Muscle of leg (tissue), 11 donors: ENCODE results near the gene SLC9A3. TPM values are rescaled to one million over a fixed set of nuclear protein-coding genes. Genes with fewer than 3 reads are reported as not detected.
"Not testable (repeated sequence)": the region's sequence is repeated elsewhere in the genome, so short reads cannot be mapped to it uniquely, and the experiment has no call there.

ENCODE experiments used
- DNase-seq: peaks from one replicate; pipeline ENCODE4 v3.0.0; 2013
- H3K27ac ChIP-seq: one replicate; pipeline ENCODE4 v1.5.1; 2013; ENCODE audit warnings: mild to moderate bottlenecking, low read length, control low read depth
- H3K27me3 ChIP-seq: one replicate; pipeline ENCODE4 v1.6.1; 2013; ENCODE audit warnings: low read length; ENCODE audit not compliant: control insufficient read depth, insufficient read depth
- H3K36me3 ChIP-seq: one replicate; pipeline ENCODE4 v1.6.1; 2013; ENCODE audit warnings: low read length; ENCODE audit not compliant: control insufficient read depth, insufficient read depth
- H3K4me1 ChIP-seq: one replicate; pipeline ENCODE4 v1.6.1; 2013; ENCODE audit warnings: low read length; ENCODE audit not compliant: control insufficient read depth, insufficient read depth
- H3K4me3 ChIP-seq: one replicate; pipeline ENCODE4 v1.5.1; 2013; ENCODE audit warnings: low read length, control low read depth
- H3K9me3 ChIP-seq: replicated peaks from 2 replicates; pipeline ENCODE4 v1.6.1; 2013; ENCODE audit warnings: low read depth, low read length; ENCODE audit not compliant: control insufficient read depth
- WGBS: methylation state at CpG from one replicate; pipeline ENCODE4 v1.1.5; 2013; ENCODE audit warnings: missing lambda C conversion rate; ENCODE audit not compliant: insufficient coverage; 5-methylcytosine and 5-hydroxymethylcytosine counted together
- polyA plus RNA-seq, 8 donors: library from polyadenylated mRNA; unstranded; fragments of 120-200 nt; gene quantifications; one replicate each; pipeline versions ENCODE4 v1.2.1 to v1.2.3, GENCODE V29; 2013; ENCODE audit warnings: inconsistent platforms in 1 of 8, low replicate concordance in 1 of 8; ENCODE audit not compliant: insufficient read length in 8 of 8, insufficient read depth in 1 of 8
- total RNA-seq: library from RNA; stranded (reverse); fragments of 120-200 nt; gene quantifications from one replicate; pipeline ENCODE4 v1.2.4, GENCODE V29; 2013

Gene SLC9A3
- total and polyA plus RNA-seq, 9 donors = 1.2 to 8.2 (median 2.4) TPM

DNA sequence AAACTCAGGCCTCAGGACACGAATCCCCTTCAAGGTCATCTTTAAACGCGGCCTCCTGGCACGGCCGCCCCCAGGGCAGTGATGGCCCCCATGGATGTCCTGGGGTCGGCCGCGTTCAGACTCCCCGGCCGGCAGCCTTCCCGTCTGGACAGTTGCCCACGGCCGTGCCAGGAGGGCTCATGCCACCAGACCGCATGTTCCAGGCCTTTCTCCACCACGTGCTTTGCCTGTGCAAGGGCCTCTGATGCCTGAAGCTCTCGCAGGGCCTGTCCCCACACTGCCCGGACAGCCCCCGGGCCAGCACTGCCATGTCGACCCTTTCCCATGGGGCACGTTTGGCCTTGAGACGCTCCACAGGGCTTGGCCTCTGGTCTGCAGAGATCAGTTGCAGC is 34.6 kb downstream of the SLC9A3 start:
- Histone ChIP-seq H3K27ac (no peak overlapping the region), H3K9me3 (no peaks in the 10 kb centered on the region), H3K36me3 (no peaks in the 10 kb centered on the region), H3K4me1 (peaks cover 18% of the 10 kb centered on the region), H3K27me3 (peaks cover 48% of the 10 kb centered on the region), H3K4me3 (no peak overlapping the region)
- no peak for DNase-seq
- WGBS = 53% methylated on average over 21 of the region's 21 CpGs

- peaks cover 45% of the 10 kb centered on the region for H3K27me3 ChIP-seq
- H3K4me3 ChIP-seq = no peak overlapping the region
- no peaks in the 10 kb centered on the region for H3K36me3 ChIP-seq
- no peaks in the 10 kb centered on the region for H3K9me3 ChIP-seq
- peaks cover 18% of the 10 kb centered on the region for H3K4me1 ChIP-seq
- H3K27ac ChIP-seq = no peak overlapping the region
- 44% methylated on average over 34 of the region's 40 CpGs for WGBS
- no peak for DNase-seq
Measured at GRCh38 chr5:488744-489688, 35.2 kb downstream of the SLC9A3 start.

- 90% methylated on average over 26 of the region's 33 CpGs for WGBS
- Histone ChIP-seq H3K36me3 (no peaks in the 10 kb centered on the region), H3K27me3 (peaks cover 37% of the 10 kb centered on the region), H3K27ac (no peak overlapping the region), H3K4me1 (peaks cover 16% of the 10 kb centered on the region), H3K4me3 (no peak overlapping the region), H3K9me3 (no peaks in the 10 kb centered on the region)
- no peak for DNase-seq
Measured at GRCh38 chr5:488241-488640, 36.0 kb downstream of the SLC9A3 start.

- not testable (repeated sequence) for H3K36me3 ChIP-seq, H3K4me3 ChIP-seq, H3K4me1 ChIP-seq, H3K9me3 ChIP-seq, DNase-seq, H3K27ac ChIP-seq
- WGBS = 92% methylated on average over 4 of the region's 22 CpGs
- H3K27me3 ChIP-seq = peaks cover 26% of the 10 kb centered on the region
Measured at GRCh38 chr5:486597-486996, 37.7 kb downstream of the SLC9A3 start.

DNA sequence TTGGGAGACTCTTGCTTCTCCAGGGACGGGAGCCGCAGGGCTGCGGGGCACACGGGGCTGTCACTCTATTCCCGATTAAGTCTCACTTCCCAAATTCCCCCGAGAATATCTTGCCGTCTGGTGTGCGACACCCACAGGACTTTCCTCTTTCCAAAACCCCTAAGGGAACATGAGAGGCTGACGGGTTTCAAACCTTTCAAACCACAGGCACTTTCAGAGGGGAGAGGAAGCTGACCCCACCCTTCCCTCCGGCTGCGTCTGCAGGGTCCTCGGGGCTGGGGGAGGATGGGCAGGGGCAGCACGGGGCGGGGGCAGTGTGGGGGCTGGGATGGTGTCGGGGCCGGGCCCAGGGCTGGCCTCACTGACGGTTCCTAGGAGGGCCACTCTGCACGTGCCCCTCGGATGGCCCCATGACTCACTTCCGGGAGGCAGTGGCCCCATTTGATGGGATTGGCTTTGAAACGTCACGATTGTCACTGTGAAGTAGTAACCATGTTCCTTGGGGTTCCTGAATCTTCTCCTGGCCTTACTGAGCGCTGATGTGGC is 38.2 kb downstream of the SLC9A3 start:
- H3K27me3 ChIP-seq = peaks cover 22% of the 10 kb centered on the region

GRCh38 chr5:485113-485945 is 38.9 kb downstream of the SLC9A3 start:
- no peak overlapping the region for H3K27ac ChIP-seq
- no peaks in the 10 kb centered on the region for H3K36me3 ChIP-seq
- no peak overlapping the region for H3K4me3 ChIP-seq
- H3K4me1 ChIP-seq = peaks cover 10% of the 10 kb centered on the region
- no peaks in the 10 kb centered on the region for H3K9me3 ChIP-seq
- peaks cover 15% of the 10 kb centered on the region for H3K27me3 ChIP-seq
- WGBS = 65% methylated on average over 27 of the region's 29 CpGs
- DNase-seq = no peak

More for the DNA sequence above, 38.2 kb downstream of the SLC9A3 start:
- H3K4me3 ChIP-seq = no peak overlapping the region
- H3K4me1 ChIP-seq = peaks cover 10% of the 10 kb centered on the region
- 50% methylated on average over 10 of the region's 23 CpGs for WGBS
- no peak overlapping the region for H3K27ac ChIP-seq
- H3K36me3 ChIP-seq = no peaks in the 10 kb centered on the region
- no peak for DNase-seq
- H3K9me3 ChIP-seq = no peaks in the 10 kb centered on the region

DNA sequence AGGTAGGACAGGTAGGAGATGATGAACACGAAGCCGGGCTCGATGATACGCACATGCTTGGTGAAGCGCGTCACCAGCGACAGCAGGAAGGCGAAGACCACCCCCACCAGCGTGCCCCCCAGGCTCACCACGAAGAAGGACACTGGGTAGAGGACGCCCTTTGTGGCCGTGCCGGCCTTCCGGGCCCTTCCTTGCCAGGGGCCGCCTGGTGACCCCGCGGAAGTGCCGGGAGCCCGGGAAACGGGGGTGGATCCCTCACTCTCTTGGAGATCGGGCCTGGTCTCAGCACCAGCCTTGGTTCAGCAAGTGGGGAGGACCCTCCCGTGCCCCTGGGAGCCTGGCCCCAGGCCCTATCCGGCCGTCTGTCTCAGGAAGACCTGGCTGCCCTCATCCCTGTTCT is 39.7 kb downstream of the SLC9A3 start:
- WGBS = 90% methylated on average over 24 of the region's 24 CpGs

GRCh38 chr5:483434-484140 is 40.7 kb downstream of the SLC9A3 start:
- 84% methylated on average over 28 of the region's 34 CpGs for WGBS
- H3K4me1 ChIP-seq = no peaks in the 10 kb centered on the region
- H3K9me3 ChIP-seq = no peaks in the 10 kb centered on the region
- H3K36me3 ChIP-seq = no peaks in the 10 kb centered on the region
- peaks cover 15% of the 10 kb centered on the region for H3K27me3 ChIP-seq
- DNase-seq = no peak
- no peak overlapping the region for H3K4me3 ChIP-seq
- H3K27ac ChIP-seq = no peak overlapping the region

More for the DNA sequence above, 39.7 kb downstream of the SLC9A3 start:
- no peaks in the 10 kb centered on the region for H3K9me3 ChIP-seq
- DNase-seq = no peak
- H3K4me3 ChIP-seq = no peak overlapping the region
- H3K36me3 ChIP-seq = no peaks in the 10 kb centered on the region
- H3K4me1 ChIP-seq = peaks cover 7% of the 10 kb centered on the region
- no peak overlapping the region for H3K27ac ChIP-seq
- peaks cover 15% of the 10 kb centered on the region for H3K27me3 ChIP-seq

- peaks cover 15% of the 10 kb centered on the region for H3K27me3 ChIP-seq
- DNase-seq = no peak
Measured at GRCh38 chr5:483011-483410, 41.2 kb downstream of the SLC9A3 start.

More at GRCh38 chr5:483011-483410, 41.2 kb downstream of the SLC9A3 start:
- H3K9me3 ChIP-seq = no peaks in the 10 kb centered on the region
- 89% methylated on average over 26 of the region's 26 CpGs for WGBS
- H3K4me3 ChIP-seq = no peak overlapping the region
- H3K27ac ChIP-seq = no peak overlapping the region
- H3K36me3 ChIP-seq = no peaks in the 10 kb centered on the region
- H3K4me1 ChIP-seq = no peaks in the 10 kb centered on the region
